GM12801 (cell line): Measurements from ENCODE around the gene GPR68.

ENCODE experiments used
- TF ChIP-seq, protein P1 (sequence below): IDR thresholded peaks from one replicate; pipeline ENCODE4 v1.5.1; 2011; ENCODE audit warnings: control low read depth; ENCODE audit not compliant: insufficient read length; ENCODE audit errors: extremely low read depth

The GPR68 gene

GRCh38 chr14:91264151-91265150 is 19.9 kb upstream of the GPR68 start:
- TF ChIP-seq, protein P1, sequence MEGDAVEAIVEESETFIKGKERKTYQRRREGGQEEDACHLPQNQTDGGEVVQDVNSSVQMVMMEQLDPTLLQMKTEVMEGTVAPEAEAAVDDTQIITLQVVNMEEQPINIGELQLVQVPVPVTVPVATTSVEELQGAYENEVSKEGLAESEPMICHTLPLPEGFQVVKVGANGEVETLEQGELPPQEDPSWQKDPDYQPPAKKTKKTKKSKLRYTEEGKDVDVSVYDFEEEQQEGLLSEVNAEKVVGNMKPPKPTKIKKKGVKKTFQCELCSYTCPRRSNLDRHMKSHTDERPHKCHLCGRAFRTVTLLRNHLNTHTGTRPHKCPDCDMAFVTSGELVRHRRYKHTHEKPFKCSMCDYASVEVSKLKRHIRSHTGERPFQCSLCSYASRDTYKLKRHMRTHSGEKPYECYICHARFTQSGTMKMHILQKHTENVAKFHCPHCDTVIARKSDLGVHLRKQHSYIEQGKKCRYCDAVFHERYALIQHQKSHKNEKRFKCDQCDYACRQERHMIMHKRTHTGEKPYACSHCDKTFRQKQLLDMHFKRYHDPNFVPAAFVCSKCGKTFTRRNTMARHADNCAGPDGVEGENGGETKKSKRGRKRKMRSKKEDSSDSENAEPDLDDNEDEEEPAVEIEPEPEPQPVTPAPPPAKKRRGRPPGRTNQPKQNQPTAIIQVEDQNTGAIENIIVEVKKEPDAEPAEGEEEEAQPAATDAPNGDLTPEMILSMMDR, result no peak

DNA sequence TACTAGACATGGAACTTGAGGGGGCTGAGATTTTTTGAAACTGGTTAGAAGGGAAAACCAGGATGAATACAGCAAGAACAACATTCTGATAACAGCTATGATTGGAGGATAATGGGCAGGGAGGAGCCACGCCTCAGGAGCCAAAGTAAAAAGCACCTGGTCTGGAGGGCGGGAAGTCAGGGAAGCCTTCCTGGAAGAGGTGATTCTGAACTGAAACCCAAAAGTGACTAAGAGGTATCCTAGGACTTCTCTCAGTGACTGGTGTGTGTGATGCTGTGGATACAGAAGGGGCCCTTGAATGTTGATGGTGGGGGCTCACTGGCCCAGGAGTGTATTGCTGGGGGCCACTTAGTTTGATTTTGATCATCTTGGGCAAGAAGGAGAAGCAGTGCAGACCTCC is 18.8 kb upstream of the GPR68 start:
- TF ChIP-seq, protein P1, result no peak

GRCh38 chr14:91261986-91262549 is 17.6 kb upstream of the GPR68 start:
- TF ChIP-seq, protein P1, result no peak

- TF ChIP-seq, protein P1, result no peak
Observed at GRCh38 chr14:91261115-91261514, 16.6 kb upstream of the GPR68 start.

DNA sequence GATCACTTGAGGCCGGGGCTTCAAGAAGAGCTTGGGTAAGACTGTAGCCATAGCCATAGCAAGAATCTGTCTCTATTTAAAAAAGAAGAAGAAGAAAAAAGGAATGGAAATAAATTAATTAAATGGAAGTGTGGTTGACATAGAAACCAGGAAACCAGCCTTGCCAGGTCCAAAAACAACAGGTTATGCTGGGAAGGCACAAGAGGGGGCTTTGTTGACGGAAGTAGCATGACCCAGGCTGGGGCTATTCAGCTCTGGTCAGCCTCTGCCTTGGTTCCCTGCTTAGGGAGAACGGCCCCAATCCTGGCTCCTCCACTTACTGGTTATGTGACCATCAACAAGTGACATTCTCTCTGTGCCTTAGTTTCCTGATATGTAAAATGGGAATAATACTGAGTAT is 14.4 kb upstream of the GPR68 start:
- TF ChIP-seq, protein P1, result no peak

GRCh38 chr14:91258011-91258618 is 13.6 kb upstream of the GPR68 start:
- TF ChIP-seq, protein P1, result no peak

DNA sequence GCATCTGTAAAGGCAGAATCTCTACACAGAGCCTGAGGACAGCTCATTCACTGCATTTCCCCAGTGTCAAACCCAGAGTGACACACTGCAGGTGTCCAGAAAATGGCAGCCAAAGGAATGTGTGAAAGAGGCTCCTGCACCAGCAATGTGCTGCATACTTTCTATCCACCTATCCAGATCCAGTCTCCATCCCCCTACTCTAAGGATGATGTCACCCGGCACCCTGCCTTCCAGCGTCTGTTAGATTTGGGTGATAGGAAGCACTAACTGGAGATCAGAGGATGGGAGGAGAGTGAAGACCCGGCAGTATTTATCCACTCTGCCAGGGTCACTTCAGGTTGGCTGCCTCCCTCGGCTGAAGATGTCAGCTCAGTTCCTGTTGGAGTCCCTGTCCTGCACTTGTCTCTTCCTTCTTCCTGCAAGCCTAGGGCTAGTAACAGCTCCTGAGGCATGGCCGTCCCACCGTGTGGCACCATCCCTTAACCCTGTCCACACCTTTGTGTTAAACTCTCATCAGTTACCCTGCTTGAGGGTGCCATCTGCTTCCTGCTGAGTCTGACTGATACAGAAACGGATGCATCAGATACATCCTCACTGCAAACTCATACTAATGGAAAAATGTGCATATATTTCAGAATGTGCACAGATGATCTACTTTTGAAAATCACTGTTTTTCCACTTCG is 13.0 kb upstream of the GPR68 start:
- TF ChIP-seq, protein P1, result no peak
